SH-SY5Y (cell line): ENCODE data around the gene LY9.

Experiments
- GATA2 ChIP-seq: IDR thresholded peaks from 2 replicates; pipeline ENCODE4 v1.6.1; 2011; ENCODE audit warnings: mild to moderate bottlenecking, low read depth, low read length
- GATA3 ChIP-seq: IDR thresholded peaks from 2 replicates; pipeline ENCODE4 v1.6.1; 2011; ENCODE audit warnings: low read depth, mild to moderate bottlenecking, low read length, moderate library complexity

The LY9 gene

GRCh38 chr1:160855181-160855981, 59.4 kb downstream of the LY9 start:
- TF ChIP-seq GATA3 (no peak), GATA2 (no peak)

- TF ChIP-seq GATA2 (no peak), GATA3 (no peak)
Measured at GRCh38 chr1:160858097-160858496, 62.1 kb downstream of the LY9 start.

DNA sequence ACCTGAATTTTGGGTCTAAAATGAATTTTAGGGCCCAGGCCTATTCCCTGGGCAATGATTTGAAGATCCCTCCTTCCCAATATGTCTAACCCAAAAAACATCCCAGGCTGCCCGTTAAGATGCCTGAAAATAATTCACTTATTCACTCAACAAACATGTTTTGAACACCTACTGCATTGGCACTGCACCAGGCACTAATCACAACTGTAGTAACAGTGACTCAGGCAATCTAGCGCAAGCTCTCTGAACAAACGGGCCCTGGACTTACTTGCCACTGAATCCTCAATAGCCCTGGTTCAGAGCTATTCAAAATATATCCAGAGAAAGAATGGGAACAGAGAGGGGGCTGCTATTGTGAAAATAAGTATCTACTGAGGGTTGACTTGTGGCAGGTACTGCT, 62.5 kb downstream of the LY9 start:
- TF ChIP-seq GATA3, result no peak

GRCh38 chr1:160859166-160859565, 63.2 kb downstream of the LY9 start:
- no peak for TF ChIP-seq GATA2
- no peak for TF ChIP-seq GATA3

- TF ChIP-seq GATA2 (no peak), GATA3 (no peak)
Measured at GRCh38 chr1:160860840-160861505, 65.0 kb downstream of the LY9 start.

GRCh38 chr1:160862203-160863060, 66.5 kb downstream of the LY9 start, which contains the start of gene CD244:
Gene CD244 (minus strand): TSS chr1:160862887. CDS start chr1:160862677, 210 bp downstream.
- no peak for TF ChIP-seq GATA2
- no peak for TF ChIP-seq GATA3

GRCh38 chr1:160863061-160863773, 67.2 kb downstream of the LY9 start:
- TF ChIP-seq GATA3, result no peak
- TF ChIP-seq GATA2, result no peak

GRCh38 chr1:160863774-160864131, 67.8 kb downstream of the LY9 start:
- TF ChIP-seq GATA3, result no peak
- no peak for TF ChIP-seq GATA2

GRCh38 chr1:160864173-160864572, 68.2 kb downstream of the LY9 start:
- no peak for TF ChIP-seq GATA3
- TF ChIP-seq GATA2, result no peak

DNA sequence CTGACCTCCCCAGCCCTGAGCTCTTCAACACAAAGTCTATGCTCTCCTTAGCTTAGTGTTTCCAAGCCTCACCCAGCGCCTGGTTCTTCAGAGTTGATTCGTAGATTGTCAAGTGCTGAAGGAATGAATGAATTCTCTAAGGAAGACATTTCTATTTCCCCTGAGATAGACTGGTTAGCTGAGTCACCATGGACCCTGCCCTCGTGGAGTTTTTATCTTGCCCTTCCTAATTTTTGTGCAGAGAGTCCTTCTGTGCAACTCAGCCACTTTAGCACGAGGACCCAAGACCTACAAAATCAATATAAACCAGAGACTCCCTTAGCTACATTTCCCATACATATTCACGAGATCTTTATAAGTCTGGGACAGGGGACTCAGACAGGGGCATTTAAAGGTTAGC, 69.4 kb downstream of the LY9 start:
- TF ChIP-seq GATA2 (no peak), GATA3 (no peak)

DNA sequence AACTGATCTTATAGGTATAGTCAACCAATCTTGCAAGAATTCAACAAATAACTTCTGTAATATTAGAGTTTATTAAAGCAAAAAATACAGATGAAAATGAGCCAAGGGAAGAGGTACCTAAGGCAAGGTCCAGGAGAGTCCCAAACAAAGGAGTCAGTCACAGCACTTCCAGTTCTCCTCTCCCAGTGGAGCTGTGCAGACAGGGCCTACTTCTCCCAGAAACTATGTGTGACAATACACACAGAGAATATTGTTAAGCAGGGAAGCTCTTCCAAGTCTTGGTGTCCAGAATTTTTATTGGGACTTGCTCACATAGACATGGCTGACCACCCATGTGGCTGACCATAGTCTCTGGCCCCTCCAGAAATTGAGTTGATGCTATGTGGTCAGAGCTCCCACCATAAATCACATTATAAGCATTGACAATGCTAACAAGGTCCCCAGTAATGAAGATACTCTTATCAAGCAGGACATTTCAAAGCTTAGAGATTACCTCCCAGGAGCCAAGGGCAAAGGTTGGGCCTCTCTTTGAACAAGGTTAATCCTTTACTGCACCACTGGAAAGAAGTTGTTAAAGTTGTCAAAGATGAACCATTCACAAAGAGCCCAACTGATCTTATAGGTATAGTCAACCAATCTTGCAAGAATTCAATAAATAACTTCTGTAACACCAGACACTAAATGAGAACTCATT, 70.2 kb downstream of the LY9 start:
- TF ChIP-seq GATA2, result no peak
- TF ChIP-seq GATA3, result no peak

DNA sequence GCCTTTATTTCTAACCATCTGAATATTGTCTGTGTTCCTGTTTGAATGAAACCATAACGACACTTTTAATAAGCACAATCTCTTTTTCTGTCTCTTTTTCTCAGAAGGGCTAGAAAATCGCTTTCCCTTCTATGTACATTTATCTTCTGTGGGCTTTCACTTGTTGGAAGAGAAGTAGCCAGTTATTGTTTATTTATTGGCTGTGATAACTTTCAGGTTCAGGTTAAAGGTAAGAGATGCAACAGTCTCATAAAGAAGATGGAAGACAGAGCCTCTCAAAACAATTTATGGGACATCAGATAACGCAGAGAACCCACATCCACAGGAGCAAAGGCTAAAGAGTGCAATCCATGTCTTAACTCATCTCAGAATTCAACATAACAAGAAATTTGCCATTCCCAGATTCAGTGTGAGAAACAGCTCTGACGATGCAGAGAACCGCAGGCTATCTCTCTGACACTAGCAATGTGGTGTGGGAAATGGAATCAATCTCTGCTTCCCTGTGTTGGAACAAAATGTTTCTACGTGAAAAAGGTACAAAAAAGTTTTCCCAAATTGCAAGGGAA, 70.8 kb downstream of the LY9 start:
- no peak for TF ChIP-seq GATA2
- TF ChIP-seq GATA3, result no peak

- TF ChIP-seq GATA3 (no peak), GATA2 (no peak)
Measured at GRCh38 chr1:160868141-160868540, 72.2 kb downstream of the LY9 start.
